ENCODE measurements around the gene PPP1R3A.

PPP1R3A gene

DNA sequence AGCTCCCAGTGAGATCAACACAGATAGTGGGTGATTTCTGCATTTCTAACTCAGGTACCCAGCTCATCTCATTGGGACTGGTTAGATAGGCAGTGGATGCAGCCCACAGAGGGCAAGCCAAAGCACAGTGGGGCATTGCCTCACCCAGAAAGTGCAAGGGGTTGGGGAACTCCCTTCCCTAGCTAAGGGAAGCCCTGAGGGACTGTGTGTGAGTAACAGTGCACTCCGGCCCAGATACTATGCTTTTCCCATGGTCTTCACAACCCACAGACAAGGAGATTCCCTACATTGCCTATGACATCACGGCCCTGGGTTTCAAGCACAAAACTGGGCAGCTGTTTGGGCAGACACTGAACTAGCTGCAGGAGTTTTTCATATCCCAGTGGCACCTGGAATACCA lies 62.8 kb downstream of the PPP1R3A start:
- no peak for DNase-seq (ENCODE audit: low read depth)
- TF ChIP-seq, protein P1, sequence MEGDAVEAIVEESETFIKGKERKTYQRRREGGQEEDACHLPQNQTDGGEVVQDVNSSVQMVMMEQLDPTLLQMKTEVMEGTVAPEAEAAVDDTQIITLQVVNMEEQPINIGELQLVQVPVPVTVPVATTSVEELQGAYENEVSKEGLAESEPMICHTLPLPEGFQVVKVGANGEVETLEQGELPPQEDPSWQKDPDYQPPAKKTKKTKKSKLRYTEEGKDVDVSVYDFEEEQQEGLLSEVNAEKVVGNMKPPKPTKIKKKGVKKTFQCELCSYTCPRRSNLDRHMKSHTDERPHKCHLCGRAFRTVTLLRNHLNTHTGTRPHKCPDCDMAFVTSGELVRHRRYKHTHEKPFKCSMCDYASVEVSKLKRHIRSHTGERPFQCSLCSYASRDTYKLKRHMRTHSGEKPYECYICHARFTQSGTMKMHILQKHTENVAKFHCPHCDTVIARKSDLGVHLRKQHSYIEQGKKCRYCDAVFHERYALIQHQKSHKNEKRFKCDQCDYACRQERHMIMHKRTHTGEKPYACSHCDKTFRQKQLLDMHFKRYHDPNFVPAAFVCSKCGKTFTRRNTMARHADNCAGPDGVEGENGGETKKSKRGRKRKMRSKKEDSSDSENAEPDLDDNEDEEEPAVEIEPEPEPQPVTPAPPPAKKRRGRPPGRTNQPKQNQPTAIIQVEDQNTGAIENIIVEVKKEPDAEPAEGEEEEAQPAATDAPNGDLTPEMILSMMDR (IDR thresholded peaks at IDR 0.05; ENCODE audit: low read depth, low read length, missing control alignments), result no peak
- H3K4me3 ChIP-seq (ENCODE audit: low read depth, low read length), result no peak overlapping the region

DNA sequence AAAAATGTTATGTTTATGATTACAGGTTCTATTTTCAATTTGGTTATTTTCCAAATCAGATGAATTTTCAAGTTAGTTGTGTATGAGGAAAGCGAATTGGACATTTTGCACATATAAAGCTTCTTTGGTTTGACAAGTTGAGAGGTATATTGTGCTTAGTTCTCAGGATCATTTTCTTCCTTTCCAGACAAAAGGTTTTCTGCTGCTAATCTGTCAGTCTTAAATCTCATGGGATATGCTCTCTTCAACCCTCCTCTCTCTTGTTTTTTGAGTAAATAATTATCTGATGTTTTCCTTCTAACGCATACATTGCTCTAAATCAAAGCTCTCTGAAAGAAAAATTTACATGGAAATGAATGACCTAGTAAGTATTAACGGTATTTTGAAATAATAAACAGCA lies 77.9 kb downstream of the PPP1R3A start:
- no peak for DNase-seq (ENCODE audit: low read depth)
- TF ChIP-seq, protein P1 (IDR thresholded peaks at IDR 0.05; ENCODE audit: low read depth, low read length, missing control alignments), result no peak
- H3K4me3 ChIP-seq (ENCODE audit: low read depth, low read length), result no peak overlapping the region

DNA sequence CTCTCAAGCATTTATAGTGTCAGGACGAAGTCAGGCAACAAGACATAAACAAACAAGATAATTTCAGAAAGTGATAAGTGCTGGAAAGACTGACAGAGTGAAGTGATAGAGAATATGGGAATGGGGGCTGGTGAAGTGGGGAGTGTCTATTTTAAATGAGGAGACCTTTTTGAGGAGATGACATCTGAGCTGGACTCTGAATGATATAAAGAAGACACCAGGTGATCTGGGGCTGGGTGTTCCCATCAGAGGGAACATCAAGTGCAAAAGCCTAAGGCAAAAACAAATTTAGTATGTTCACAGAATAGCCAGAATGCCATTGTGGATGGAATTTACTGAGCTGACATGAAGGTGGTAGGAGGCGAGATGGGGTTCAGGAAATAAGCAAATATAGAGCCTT lies 83.4 kb downstream of the PPP1R3A start:
- DNase-seq (ENCODE audit: low read depth), result no peak
- no peak overlapping the region for H3K4me3 ChIP-seq (ENCODE audit: low read depth, low read length)
- TF ChIP-seq, protein P1 (IDR thresholded peaks at IDR 0.05; ENCODE audit: low read depth, low read length, missing control alignments), result no peak

DNA sequence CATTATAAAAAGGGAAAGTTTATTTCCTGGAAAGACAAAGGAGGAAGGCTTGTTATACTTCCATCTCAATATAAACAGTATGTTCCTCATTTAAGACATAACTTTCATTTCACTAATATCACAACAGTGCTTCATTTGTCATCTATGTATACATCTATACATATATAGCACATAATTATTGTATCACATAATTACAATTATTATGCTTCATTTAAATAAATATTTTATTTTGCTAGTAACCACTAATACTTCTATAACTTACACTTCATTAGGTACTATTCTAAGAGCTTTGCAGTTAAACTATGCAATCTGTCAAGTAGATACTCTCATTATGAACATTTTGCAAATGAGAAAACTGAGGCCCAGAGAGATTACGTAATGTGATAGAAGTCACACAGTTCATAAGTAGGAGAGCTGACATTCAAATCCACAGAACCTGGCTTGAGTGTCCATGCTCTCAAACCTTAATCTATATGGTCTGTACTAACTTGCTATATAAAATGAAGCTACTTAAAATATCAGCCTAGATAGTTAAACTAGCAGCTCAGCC lies 86.5 kb downstream of the PPP1R3A start:
- no peak for DNase-seq (ENCODE audit: low read depth)
- no peak overlapping the region for H3K4me3 ChIP-seq (ENCODE audit: low read depth, low read length)
- TF ChIP-seq, protein P1 (IDR thresholded peaks at IDR 0.05; ENCODE audit: low read depth, low read length, missing control alignments), result no peak

DNA sequence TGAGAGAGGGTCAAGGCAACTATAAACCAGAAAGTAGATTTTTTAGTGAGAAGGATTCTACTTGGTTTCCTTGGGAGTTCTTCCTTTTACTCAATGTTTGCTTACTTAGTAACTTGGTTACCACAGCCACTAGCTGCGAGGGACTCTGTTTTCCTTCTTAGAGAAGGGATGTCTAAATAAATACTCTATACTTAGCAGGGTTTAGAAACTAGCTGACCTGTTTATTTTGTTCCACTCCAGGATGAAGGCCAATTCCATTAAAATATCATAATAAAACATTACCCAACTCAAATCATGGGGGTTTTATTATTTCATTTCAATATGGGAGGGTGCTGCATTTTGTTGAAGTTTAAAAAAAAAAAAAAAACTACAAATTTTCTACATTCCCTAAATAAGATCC lies 87.3 kb downstream of the PPP1R3A start:
- H3K4me3 ChIP-seq (ENCODE audit: low read depth, low read length), result no peak overlapping the region
- no peak for DNase-seq (ENCODE audit: low read depth)
- TF ChIP-seq, protein P1 (IDR thresholded peaks at IDR 0.05; ENCODE audit: low read depth, low read length, missing control alignments), result no peak

DNA sequence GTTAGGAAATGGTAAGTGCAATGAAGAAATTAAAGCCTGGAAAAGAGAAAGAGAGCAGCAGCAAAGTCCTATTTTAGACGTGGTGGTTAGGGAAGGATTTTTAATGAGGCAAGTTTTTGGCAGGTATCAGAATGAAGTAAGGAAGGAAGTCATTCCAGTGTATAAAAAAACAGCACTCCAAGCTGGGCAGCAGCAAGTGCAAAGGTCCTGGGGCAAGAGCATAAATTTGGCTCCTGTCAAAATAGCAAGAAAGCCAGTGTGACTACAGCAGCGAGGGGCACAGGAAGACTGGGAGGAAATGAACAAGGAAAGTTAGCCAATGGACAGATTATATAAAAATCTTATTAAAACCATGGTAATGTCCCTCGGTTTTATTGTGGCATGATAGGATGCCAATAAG lies 90.2 kb downstream of the PPP1R3A start:
- no peak overlapping the region for H3K4me3 ChIP-seq (ENCODE audit: low read depth, low read length)
- DNase-seq (ENCODE audit: low read depth), result no peak
- TF ChIP-seq, protein P1 (IDR thresholded peaks at IDR 0.05; ENCODE audit: low read depth, low read length, missing control alignments), result no peak

Data from GM12864 (cell line).